GM23248 (cell line): ENCODE data around the gene CENPP. TPM values are rescaled to one million over a fixed set of nuclear protein-coding genes. Genes with fewer than 3 reads are reported as not detected.

Experiments used
- DNase-seq: peaks from one replicate; pipeline ENCODE4 v3.0.0-alpha.2; 2015
- H2AFZ ChIP-seq: fragments of 200-600 bp; sonication (generic); 2 replicates; pipeline ENCODE4 v1.6.1; 2016; ENCODE audit warnings: antibody characterized with exemption
- H3F3A ChIP-seq: fragments of 200-600 bp; sonication (generic); 2 replicates; pipeline ENCODE4 v1.6.1; 2016; ENCODE audit warnings: mild to moderate bottlenecking, antibody characterized with exemption, mixed run types; ENCODE audit not compliant: insufficient read depth
- H3K27ac ChIP-seq: fragments of 200-600 bp; sonication (generic); 2 replicates; pipeline ENCODE4 v1.5.1; 2016; ENCODE audit warnings: mild to moderate bottlenecking
- H3K27me3 ChIP-seq: fragments of 200-600 bp; sonication (generic); replicated peaks from 2 replicates; pipeline ENCODE4 v1.6.1; 2016; ENCODE audit warnings: mild to moderate bottlenecking; ENCODE audit not compliant: insufficient read depth
- H3K36me3 ChIP-seq: fragments of 200-600 bp; sonication (generic); 2 replicates; pipeline ENCODE4 v1.6.1; 2016; ENCODE audit warnings: low read depth, mild to moderate bottlenecking
- H3K4me1 ChIP-seq: fragments of 200-600 bp; sonication (generic); 2 replicates; pipeline ENCODE4 v1.6.1; 2016; ENCODE audit warnings: mild to moderate bottlenecking; ENCODE audit not compliant: insufficient read depth
- H3K4me2 ChIP-seq: fragments of 200-600 bp; sonication (generic); one replicate; pipeline ENCODE4 v1.6.1; 2016; ENCODE audit warnings: mild to moderate bottlenecking; ENCODE audit not compliant: unreplicated experiment
- H3K4me3 ChIP-seq: fragments of 200-600 bp; sonication (generic); 2 replicates; pipeline ENCODE4 v1.5.1; 2016; ENCODE audit warnings: mild to moderate bottlenecking
- H3K79me2 ChIP-seq: fragments of 200-600 bp; sonication (generic); 2 replicates; pipeline ENCODE4 v1.6.1; 2016; ENCODE audit warnings: mild to moderate bottlenecking; ENCODE audit not compliant: insufficient read depth
- H3K9ac ChIP-seq: fragments of 200-600 bp; sonication (generic); 2 replicates; pipeline ENCODE4 v1.6.1; 2016; ENCODE audit warnings: mild to moderate bottlenecking
- H3K9me2 ChIP-seq: fragments of 200-600 bp; sonication (generic); 2 replicates; pipeline ENCODE4 v1.6.1; 2016; ENCODE audit warnings: mixed run types, mild to moderate bottlenecking, moderate library complexity; ENCODE audit not compliant: insufficient read depth
- H3K9me3 ChIP-seq: fragments of 200-600 bp; sonication (generic); one replicate; pipeline ENCODE4 v1.6.1; 2017; ENCODE audit warnings: low read depth
- H4K20me1 ChIP-seq: fragments of 200-600 bp; sonication (generic); 2 replicates; pipeline ENCODE4 v1.6.0; 2016; ENCODE audit not compliant: insufficient read depth
- EZH2 ChIP-seq: fragments of 200-600 bp; sonication (generic); IDR thresholded peaks from 2 replicates; pipeline ENCODE4 v1.6.1; 2018; ENCODE audit warnings: antibody characterized with exemption, mild to moderate bottlenecking; ENCODE audit not compliant: insufficient read depth, poor library complexity, severe bottlenecking
- EZH2phosphoT487 ChIP-seq: fragments of 200-600 bp; sonication (generic); IDR thresholded peaks from 2 replicates; pipeline ENCODE4 v1.6.1; 2018; ENCODE audit warnings: antibody characterized with exemption, moderate library complexity, mild to moderate bottlenecking, low read depth; ENCODE audit not compliant: insufficient read depth
- WGBS, 2 experiments: methylation state at CpG; one replicate each; pipeline ENCODE4 v1.1.6; 2015 to 2017; ENCODE audit warnings: low lambda C conversion rate in 2 of 2, low coverage in 1 of 2; ENCODE audit errors: missing lambda C conversion rate in 2 of 2; 5-methylcytosine and 5-hydroxymethylcytosine counted together
- in situ Hi-C: fragments of 300-500 bp; cut with MboI; formaldehyde crosslinking; loops from 2 replicates; pipeline ENCODE4 v1.15.0; 2020
- polyA plus RNA-seq: library from polyadenylated mRNA; unstranded; fragments of >200 nt; fragmentation: Nextera tagmentation; extraction: Ambion mirVana; gene quantifications from 2 replicates; pipeline ENCODE4 v1.2.1, GENCODE V29; 2016
- total RNA-seq: library from RNA; depleted of rRNA; stranded (reverse); fragments of >200 nt; shearing (Covaris generic); gene quantifications from 2 replicates; pipeline ENCODE4 v1.2.3, GENCODE V29; 2014

Gene CENPP
- total and polyA plus RNA-seq, 2 experiments from 2014 or later, result 2.5 to 7.4 TPM

DNA sequence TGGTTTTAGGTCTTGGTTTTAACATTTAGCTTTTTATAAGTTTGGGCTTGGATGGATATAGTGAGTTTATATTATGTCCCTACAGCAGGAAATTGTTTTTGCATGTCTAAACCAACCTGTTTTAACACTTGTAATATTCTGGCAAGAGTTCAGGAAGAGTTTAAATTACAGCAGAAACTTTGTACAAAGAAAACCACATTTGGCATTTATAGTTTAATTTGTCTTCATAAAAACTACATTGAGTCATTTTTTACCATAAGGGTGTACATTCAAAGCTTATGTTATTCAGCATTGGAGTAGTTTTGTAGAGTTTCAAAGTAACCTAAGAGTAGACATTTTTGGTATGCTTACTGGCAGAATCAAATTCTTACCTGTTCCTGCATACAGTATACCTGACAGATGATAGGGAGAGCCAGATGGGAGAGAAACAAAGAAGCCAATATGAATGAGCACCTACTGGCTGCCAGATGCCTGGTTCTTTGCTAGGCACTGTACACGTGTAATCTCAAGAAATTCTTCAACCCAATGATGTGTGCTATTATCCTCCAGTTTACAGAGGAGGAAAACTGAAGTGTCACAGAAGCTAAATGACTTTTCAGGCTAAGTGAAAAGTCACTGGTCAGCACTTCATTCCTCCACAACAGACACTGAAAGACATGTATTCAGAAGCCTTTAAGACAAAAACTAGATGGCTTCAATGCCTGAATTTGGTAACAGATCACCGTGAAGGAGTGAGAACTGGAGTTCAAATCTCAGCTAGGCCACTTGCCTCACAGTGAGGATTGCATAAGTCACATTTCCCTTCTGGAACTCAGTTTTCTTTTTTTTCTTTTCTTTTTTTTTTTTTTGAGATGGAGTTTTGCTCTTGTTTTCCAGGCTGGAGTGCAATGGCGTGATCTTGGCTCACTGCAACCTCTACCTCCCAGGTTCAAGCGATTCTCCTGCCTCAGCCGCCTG lies 235.9 kb downstream of the CENPP start:
- no peak overlapping the region for H3K27ac ChIP-seq
- H3K9me2 ChIP-seq, result no peaks in the 10 kb centered on the region
- H3F3A ChIP-seq, result no peaks in the 10 kb centered on the region; the same call in 1 of the 2 replicates
- H3K9ac ChIP-seq, result no peak overlapping the region
- no peaks in the 10 kb centered on the region for H3K9me3 ChIP-seq
- no peaks in the 10 kb centered on the region for H3K27me3 ChIP-seq
- in situ Hi-C loops, result no loop called here
- H4K20me1 ChIP-seq, result no peaks in the 10 kb centered on the region
- H3K4me2 ChIP-seq, result no peak overlapping the region
- 77 to 82% methylated on average over 5 of the region's 5 CpGs for WGBS, 2 experiments
- no peak overlapping the region for H3K4me3 ChIP-seq
- H3K4me1 ChIP-seq, result peaks cover 35% of the 10 kb centered on the region
- TF ChIP-seq EZH2phosphoT487 (no peak), EZH2 (no peak)
- no peak overlapping the region for H2AFZ ChIP-seq
- H3K79me2 ChIP-seq, result no peaks in the 10 kb centered on the region
- H3K36me3 ChIP-seq, result no peaks in the 10 kb centered on the region
- peak; percentile 31 for DNase-seq

DNA sequence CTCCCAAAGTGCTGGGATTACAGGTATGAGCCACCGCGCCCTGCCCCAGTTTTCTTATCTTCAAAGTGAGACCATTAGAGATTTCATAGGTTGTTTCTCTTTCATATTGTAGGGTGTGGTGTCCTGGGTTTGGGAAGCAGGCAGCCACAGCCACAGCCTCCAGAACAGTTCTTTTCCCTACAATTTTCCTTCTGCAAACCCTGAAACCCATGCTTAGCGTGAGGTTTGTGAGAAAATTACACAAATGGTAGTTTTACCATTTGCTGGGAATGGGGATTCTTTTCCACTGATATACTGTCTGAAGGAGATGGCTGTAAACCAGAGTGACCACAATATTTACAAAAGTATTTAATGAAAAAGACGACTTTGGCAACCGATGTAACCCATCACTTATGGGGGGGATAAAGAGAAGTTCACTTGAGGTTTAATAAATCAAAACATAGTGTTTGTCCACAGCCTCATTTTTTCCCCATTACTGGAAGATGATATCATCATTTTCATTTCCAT lies 236.8 kb downstream of the CENPP start:
- Histone ChIP-seq H4K20me1 (no peaks in the 10 kb centered on the region), H3K9me2 (no peaks in the 10 kb centered on the region), H3K4me3 (no peak overlapping the region), H3K36me3 (no peaks in the 10 kb centered on the region), H3K79me2 (no peaks in the 10 kb centered on the region), H2AFZ (no peak overlapping the region), H3K4me1 (peaks cover 35% of the 10 kb centered on the region), H3K9ac (no peak overlapping the region), H3K27ac (no peak overlapping the region), H3K4me2 (peak overlapping the region; percentile 15), H3K9me3 (no peaks in the 10 kb centered on the region), H3F3A (no peaks in the 10 kb centered on the region; the same call in 1 of the 2 replicates), H3K27me3 (no peaks in the 10 kb centered on the region)
- in situ Hi-C loops, result no loop called here
- 55 to 58% methylated on average over 5 of the region's 5 CpGs for WGBS, 2 experiments
- TF ChIP-seq EZH2 (no peak), EZH2phosphoT487 (no peak)
- DNase-seq, result peak; percentile 35

GRCh38 chr9:92563116-92564100 lies 237.7 kb downstream of the CENPP start:
- Histone ChIP-seq H3K9me2 (no peaks in the 10 kb centered on the region), H3K4me1 (peaks cover 35% of the 10 kb centered on the region), H3K79me2 (no peaks in the 10 kb centered on the region), H3K4me3 (no peak overlapping the region), H3K4me2 (peak overlapping the region; percentile 5), H3K9me3 (no peaks in the 10 kb centered on the region), H3K27ac (no peak overlapping the region), H3F3A (no peaks in the 10 kb centered on the region; the same call in 1 of the 2 replicates), H3K27me3 (no peaks in the 10 kb centered on the region), H2AFZ (no peak overlapping the region), H3K9ac (no peak overlapping the region), H3K36me3 (no peaks in the 10 kb centered on the region), H4K20me1 (no peaks in the 10 kb centered on the region)
- 55 to 63% methylated on average over 3 of the region's 3 CpGs for WGBS, 2 experiments
- TF ChIP-seq EZH2 (no peak), EZH2phosphoT487 (no peak)
- in situ Hi-C loops, result no loop called here
- no peak for DNase-seq

GRCh38 chr9:92564504-92564903 lies 238.8 kb downstream of the CENPP start:
- TF ChIP-seq EZH2phosphoT487 (no peak), EZH2 (no peak)
- H3K9ac ChIP-seq, result no peak overlapping the region

More at GRCh38 chr9:92564504-92564903, 238.8 kb downstream of the CENPP start:
- no peak overlapping the region for H3K4me3 ChIP-seq
- DNase-seq, result peak; percentile 46
- no peaks in the 10 kb centered on the region; the same call in 1 of the 2 replicates for H3F3A ChIP-seq
- H3K79me2 ChIP-seq, result no peaks in the 10 kb centered on the region
- no peak overlapping the region for H2AFZ ChIP-seq
- no peaks in the 10 kb centered on the region for H3K9me2 ChIP-seq
- H3K36me3 ChIP-seq, result no peaks in the 10 kb centered on the region
- H4K20me1 ChIP-seq, result no peaks in the 10 kb centered on the region
- in situ Hi-C loops, result no loop called here
- H3K9me3 ChIP-seq, result no peaks in the 10 kb centered on the region
- peak overlapping the region; percentile 53 for H3K27ac ChIP-seq
- H3K27me3 ChIP-seq, result no peaks in the 10 kb centered on the region
- no peak overlapping the region for H3K4me2 ChIP-seq
- peaks cover 35% of the 10 kb centered on the region for H3K4me1 ChIP-seq
